ENCODE measurements around the gene CTSD. TPM values are rescaled to one million over a fixed set of nuclear protein-coding genes. Genes with fewer than 3 reads are reported as not detected.
A peak's percentile ranks its signal among the peaks of the same experiment; 100 is the strongest.
"Not testable (repeated sequence)": the region's sequence is repeated elsewhere in the genome, so short reads cannot be mapped to it uniquely, and the experiment has no call there.

Gene CTSD
- total and polyA plus RNA-seq, 8 donors = 231 to 596 (median 310) TPM

GRCh38 chr11:1772270-1773130 is 8.8 kb upstream of the CTSD start:
- Histone ChIP-seq H3K27me3 (no peaks in the 10 kb centered on the region), H3K4me3 (no peak overlapping the region), H3K27ac (no peak overlapping the region), H3K36me3 (no peaks in the 10 kb centered on the region), H3K4me1 (no peaks in the 10 kb centered on the region), H3K9me3 (no peaks in the 10 kb centered on the region)
- peak; percentile 55 to 91 (median 85) for ATAC-seq
- 41 to 52% methylated on average over 11 to 14 of the region's 15 CpGs for WGBS, 2 donors
- peak in 5 of 6 donors; percentile 31 to 63 (median 48) for DNase-seq
- no peak for FAIRE-seq
- intact Hi-C loops (cut with DNase I) = no loop called here
- no peak for TF ChIP-seq CTCF (IDR thresholded peaks at IDR 0.05)

- Histone ChIP-seq H3K27me3 (no peaks in the 10 kb centered on the region), H3K36me3 (no peaks in the 10 kb centered on the region), H3K4me1 (no peaks in the 10 kb centered on the region), H3K27ac (no peak overlapping the region), H3K9me3 (no peaks in the 10 kb centered on the region), H3K4me3 (no peak overlapping the region)
- intact Hi-C loops (cut with DNase I) = no loop called here
- DNase-seq = peak in 2 of 6 donors; percentile 4 to 25
- WGBS, 2 donors = 78 to 84% methylated on average over 6 of the region's 6 CpGs
- peak in 2 of 4 donors; percentile 61 to 63 for ATAC-seq
- FAIRE-seq = no peak
- TF ChIP-seq CTCF (IDR thresholded peaks at IDR 0.05) = no peak
Measured at GRCh38 chr11:1771700-1772099, 8.0 kb upstream of the CTSD start.

GRCh38 chr11:1771273-1771672 is 7.5 kb upstream of the CTSD start:
- WGBS, 2 donors = 80 to 87% methylated on average over 18 of the region's 18 CpGs
- no peak overlapping the region for H3K4me3 ChIP-seq

GRCh38 chr11:1770528-1770927 is 6.8 kb upstream of the CTSD start:
- 71 to 78% methylated on average over 5 of the region's 5 CpGs for WGBS, 2 donors
- Histone ChIP-seq H3K36me3 (no peaks in the 10 kb centered on the region), H3K9me3 (no peaks in the 10 kb centered on the region), H3K4me3 (no peak overlapping the region), H3K27me3 (no peaks in the 10 kb centered on the region), H3K4me1 (no peaks in the 10 kb centered on the region), H3K27ac (no peak overlapping the region)
- ATAC-seq (no peak), DNase-seq (peak in 3 of 6 donors; percentile 5 to 27 (median 11)), FAIRE-seq (no peak)
- TF ChIP-seq CTCF (IDR thresholded peaks at IDR 0.05) = no peak
- intact Hi-C loops (cut with DNase I) = no loop called here

More at GRCh38 chr11:1771273-1771672, 7.5 kb upstream of the CTSD start:
- Histone ChIP-seq H3K27me3 (no peaks in the 10 kb centered on the region), H3K36me3 (no peaks in the 10 kb centered on the region), H3K9me3 (no peaks in the 10 kb centered on the region), H3K27ac (no peak overlapping the region), H3K4me1 (no peaks in the 10 kb centered on the region)
- no peak for FAIRE-seq
- peak in 3 of 6 donors; percentile 5 to 21 (median 9) for DNase-seq
- intact Hi-C loops (cut with DNase I) = no loop called here
- TF ChIP-seq CTCF (IDR thresholded peaks at IDR 0.05) = no peak
- ATAC-seq = no peak

GRCh38 chr11:1770061-1770460 is 6.3 kb upstream of the CTSD start:
- WGBS, 2 donors = 88 to 90% methylated on average over 7 of the region's 7 CpGs
- Histone ChIP-seq H3K27ac (no peak overlapping the region), H3K9me3 (no peaks in the 10 kb centered on the region), H3K27me3 (no peaks in the 10 kb centered on the region), H3K4me1 (no peaks in the 10 kb centered on the region), H3K36me3 (no peaks in the 10 kb centered on the region), H3K4me3 (no peak overlapping the region)
- intact Hi-C loops (cut with DNase I) = no loop called here
- DNase-seq (peak in 1 of 6 donors; percentile 6), ATAC-seq (no peak), FAIRE-seq (no peak)
- no peak for TF ChIP-seq CTCF (IDR thresholded peaks at IDR 0.05)

- H3K4me1 ChIP-seq; H3K9me3 ChIP-seq; H3K27ac ChIP-seq; H3K4me3 ChIP-seq; FAIRE-seq; intact Hi-C loops (cut with DNase I); H3K36me3 ChIP-seq; H3K27me3 ChIP-seq; ATAC-seq: not testable (repeated sequence)
- DNase-seq = peak in 2 of 6 donors; percentile 15 to 23
- 70 to 76% methylated on average over 9 of the region's 9 CpGs for WGBS, 2 donors
Measured at GRCh38 chr11:1769304-1769936, 5.7 kb upstream of the CTSD start.

Measured in pancreas (tissue), 10 donors.